GM12891 (cell line): ENCODE data around the gene RBBP8NL.

Experiments
- DNase-seq: peaks from one replicate; pipeline ENCODE4 v3.0.0; 2011; ENCODE audit warnings: low spot score; ENCODE audit not compliant: insufficient read length
- FAIRE-seq: peaks from 2 replicates; lab custom pipeline; 2011; peaks lifted over from hg19 to GRCh38; lab: Jason Lieb, UNC
- PAX5 ChIP-seq: IDR thresholded peaks from 2 replicates; pipeline ENCODE4 v1.6.1; 2011; ENCODE audit warnings: low read length, moderate library complexity, mild to moderate bottlenecking; ENCODE audit not compliant: insufficient read depth, severe bottlenecking
- POLR2A ChIP-seq: IDR thresholded peaks from 2 replicates; pipeline ENCODE4 v1.6.1; 2011; ENCODE audit warnings: low read depth, low read length, control low read depth
- POLR2AphosphoS5 ChIP-seq: IDR thresholded peaks from 2 replicates; pipeline ENCODE4 v1.6.1; 2011; ENCODE audit warnings: low read depth, low read length, control low read depth
- POU2F2 ChIP-seq: IDR thresholded peaks from 2 replicates; pipeline ENCODE4 v1.6.1; 2011; ENCODE audit warnings: low read depth, mild to moderate bottlenecking, control low read depth, low read length, moderate library complexity
- SPI1 ChIP-seq: IDR thresholded peaks from 2 replicates; pipeline ENCODE4 v1.6.1; 2011; ENCODE audit warnings: low read depth, low read length, control low read depth
- TAF1 ChIP-seq: IDR thresholded peaks from 2 replicates; pipeline ENCODE4 v1.6.1; 2011; ENCODE audit warnings: low read depth, low read length, control low read depth

Gene RBBP8NL

DNA sequence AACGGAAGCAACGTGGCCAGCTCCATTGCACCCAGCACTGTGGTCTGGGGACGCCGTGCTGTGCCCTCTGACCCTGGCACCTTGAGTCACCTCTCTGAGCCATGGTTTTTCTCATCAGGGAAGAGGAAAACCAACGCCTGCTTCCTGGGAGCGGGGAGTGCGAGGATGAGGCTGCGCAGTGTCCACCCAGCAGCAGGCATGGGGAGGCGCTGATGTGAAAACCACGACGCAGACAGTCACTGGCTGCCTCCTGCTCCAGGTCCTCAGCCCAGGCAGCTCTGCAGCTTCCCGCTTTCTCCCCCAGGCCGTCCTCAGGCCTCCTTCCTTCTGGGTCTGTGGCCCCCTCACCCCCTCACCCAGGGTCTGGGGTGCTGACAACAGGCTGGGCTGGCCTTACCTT is 34.5 kb upstream of the RBBP8NL start:
- FAIRE-seq (no peak), DNase-seq (no peak)
- TF ChIP-seq TAF1, result no peak
- no peak for TF ChIP-seq POLR2AphosphoS5
- TF ChIP-seq PAX5, result no peak
- no peak for TF ChIP-seq POLR2A

DNA sequence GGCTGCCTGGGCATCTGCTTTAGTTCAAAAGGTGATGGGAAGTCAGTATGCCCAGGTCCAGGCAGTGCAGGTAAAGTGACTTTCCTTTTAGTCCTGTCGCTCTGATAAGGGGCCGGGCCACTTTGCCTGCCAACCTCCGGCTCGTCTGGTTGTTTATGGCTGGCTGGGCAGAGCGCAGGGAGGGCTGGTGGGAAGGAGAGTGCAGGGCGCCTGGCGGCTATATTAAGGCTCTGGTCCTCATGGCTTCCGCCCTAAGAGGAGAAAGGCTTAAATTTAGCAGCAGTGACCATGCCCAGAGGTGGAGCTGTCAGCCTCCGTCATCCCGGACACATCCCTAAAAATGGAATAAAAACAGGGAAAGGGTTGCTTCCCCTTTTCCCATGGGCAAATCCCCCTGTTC is 33.8 kb upstream of the RBBP8NL start:
- DNase-seq (no peak), FAIRE-seq (no peak)
- TF ChIP-seq TAF1 (no peak), POU2F2 (no peak)

DNA sequence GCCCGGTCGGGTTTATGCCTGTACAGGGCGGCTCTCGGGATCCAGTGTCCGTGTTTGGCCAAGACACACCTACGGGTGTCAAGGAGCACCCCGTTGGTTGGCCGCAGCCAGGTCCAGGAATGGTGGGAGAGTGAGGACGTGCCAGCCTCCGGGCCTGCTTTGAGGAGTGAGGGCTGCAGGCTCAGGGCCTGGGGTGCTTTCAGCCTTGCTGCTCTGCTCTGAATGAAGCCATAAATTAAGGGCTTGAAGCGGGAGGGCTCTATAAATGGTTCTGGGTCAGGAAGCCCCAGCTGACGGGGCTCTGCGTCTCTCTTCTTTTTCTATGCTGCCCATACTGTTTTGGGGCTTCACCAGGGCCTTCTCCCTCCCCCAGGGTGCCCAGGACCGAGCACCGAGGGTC is 33.3 kb upstream of the RBBP8NL start:
- no peak for FAIRE-seq
- no peak for TF ChIP-seq SPI1
- TF ChIP-seq POLR2AphosphoS5, result no peak
- TF ChIP-seq POLR2A, result no peak
- TF ChIP-seq TAF1, result no peak
- TF ChIP-seq POU2F2, result no peak
- no peak for TF ChIP-seq PAX5
- no peak for DNase-seq

DNA sequence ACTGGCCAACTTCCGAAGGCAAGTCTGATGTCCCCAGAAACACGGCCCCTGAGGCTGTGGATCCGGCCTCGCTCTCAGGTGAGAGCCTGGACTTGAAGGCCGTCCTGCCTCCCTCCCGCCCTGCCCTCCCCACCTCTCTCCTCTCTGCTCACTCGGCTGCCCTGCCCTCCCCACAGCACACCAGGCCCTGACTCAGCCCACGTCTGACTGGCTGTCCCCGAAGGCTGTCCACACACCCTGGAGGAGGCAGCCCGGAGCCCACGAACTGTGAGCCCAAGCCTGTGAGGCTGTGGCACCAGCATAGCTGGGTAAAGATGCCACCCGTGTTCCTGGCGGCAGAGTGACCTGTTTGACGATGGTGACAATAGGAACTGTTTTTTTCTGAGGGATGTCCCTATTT is 32.1 kb upstream of the RBBP8NL start:
- no peak for TF ChIP-seq POU2F2
- TF ChIP-seq TAF1, result no peak
- no peak for TF ChIP-seq PAX5
- TF ChIP-seq POLR2A, result no peak
- no peak for TF ChIP-seq SPI1
- no peak for TF ChIP-seq POLR2AphosphoS5
- no peak for FAIRE-seq
- DNase-seq, result no peak

DNA sequence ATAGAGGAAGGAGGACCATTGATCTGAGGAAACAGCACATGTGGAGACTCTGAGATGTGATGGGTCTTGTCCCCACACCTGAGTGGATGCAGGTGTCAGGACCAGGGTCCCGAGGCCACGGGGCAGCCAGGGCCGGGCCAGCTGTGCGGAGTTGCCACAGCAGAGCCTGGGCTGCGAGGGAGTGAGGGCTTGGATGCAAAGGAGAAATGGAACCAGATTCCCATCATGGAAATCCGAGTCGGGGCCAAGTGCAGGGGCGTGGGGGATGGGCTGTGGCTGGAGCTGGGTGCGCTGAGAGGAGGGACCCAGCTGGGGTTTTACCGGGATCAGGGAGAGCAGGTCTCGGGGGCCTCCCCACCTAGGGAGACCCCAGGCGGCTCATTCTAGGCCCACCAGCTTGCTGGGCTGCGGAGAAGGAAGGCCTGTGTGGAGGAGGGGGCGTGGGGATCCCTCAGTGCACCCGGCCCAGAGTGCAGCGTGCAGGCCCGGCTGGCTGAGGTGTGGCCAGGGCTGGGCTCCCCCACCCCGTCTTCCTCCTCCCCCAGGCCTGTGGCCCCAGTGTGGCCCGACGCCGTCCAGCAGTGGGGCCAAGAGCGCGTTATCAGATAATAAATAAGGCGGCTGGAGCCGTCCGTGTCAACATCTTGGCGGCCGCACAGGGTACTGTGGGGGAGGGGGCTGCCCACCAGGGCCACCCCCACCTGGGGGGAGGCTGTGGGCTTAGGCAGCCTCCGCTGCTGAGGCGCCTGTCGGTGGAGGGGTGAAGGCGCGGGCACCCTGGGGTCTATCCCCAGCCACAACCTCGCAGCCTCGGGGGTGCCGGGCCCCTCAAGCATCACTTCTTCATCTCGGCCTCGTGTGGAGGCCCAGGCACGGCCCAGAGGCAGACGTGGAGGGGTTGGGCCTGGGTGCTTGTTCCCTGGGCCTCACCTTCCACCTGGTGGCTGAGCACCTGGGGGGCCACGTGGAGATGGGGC is 31.2 kb upstream of the RBBP8NL start:
- DNase-seq (no peak), FAIRE-seq (no peak)
- no peak for TF ChIP-seq SPI1
- TF ChIP-seq POLR2AphosphoS5, result no peak

DNA sequence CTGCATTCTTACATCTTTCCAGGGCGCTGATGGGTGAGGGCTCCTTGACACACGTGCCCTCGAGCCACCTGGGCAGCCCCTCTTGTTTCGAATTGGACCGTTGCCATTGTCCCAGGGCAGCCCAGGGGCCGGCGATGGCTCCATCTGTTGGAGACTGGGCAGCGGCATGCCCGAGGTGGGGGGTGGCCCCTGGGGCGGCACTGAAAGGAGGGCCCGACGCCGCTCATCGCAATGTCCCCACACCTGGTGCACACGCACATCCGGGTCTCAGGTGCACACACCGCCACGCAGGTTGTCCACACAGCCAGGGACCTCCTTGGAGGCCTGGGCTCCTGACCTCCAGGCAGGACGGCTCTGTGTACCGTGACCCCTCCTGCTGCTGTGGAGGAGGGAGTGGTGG is 30.5 kb upstream of the RBBP8NL start:
- DNase-seq (no peak), FAIRE-seq (no peak)
- TF ChIP-seq POLR2A, result no peak
- TF ChIP-seq PAX5, result no peak
- TF ChIP-seq POLR2AphosphoS5, result no peak
- TF ChIP-seq POU2F2, result no peak
- TF ChIP-seq TAF1, result no peak
- no peak for TF ChIP-seq SPI1

DNA sequence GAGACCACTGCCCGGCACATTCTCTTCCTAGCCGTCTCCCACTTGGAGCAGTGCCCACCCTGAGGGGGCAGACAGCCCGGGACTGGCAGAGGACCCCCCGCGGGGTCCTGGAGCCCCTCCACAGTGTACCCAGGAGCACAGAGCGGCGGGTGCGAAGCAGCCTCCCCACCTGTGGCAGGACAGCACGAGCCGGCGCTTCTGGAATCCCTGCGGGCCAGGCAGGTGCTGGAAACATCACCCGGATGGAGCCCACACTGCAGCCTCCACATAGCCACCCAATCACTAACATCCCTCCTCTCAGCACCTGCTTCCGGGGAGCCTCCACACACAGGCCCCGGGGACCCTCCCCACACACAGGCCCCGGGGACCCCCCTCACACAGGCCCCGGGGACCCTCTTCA is 29.8 kb upstream of the RBBP8NL start:
- no peak for DNase-seq
- no peak for FAIRE-seq
- TF ChIP-seq PAX5, result no peak
- no peak for TF ChIP-seq POU2F2
- TF ChIP-seq POLR2A, result no peak
- TF ChIP-seq POLR2AphosphoS5, result no peak
- TF ChIP-seq SPI1, result no peak
- TF ChIP-seq TAF1, result no peak

DNA sequence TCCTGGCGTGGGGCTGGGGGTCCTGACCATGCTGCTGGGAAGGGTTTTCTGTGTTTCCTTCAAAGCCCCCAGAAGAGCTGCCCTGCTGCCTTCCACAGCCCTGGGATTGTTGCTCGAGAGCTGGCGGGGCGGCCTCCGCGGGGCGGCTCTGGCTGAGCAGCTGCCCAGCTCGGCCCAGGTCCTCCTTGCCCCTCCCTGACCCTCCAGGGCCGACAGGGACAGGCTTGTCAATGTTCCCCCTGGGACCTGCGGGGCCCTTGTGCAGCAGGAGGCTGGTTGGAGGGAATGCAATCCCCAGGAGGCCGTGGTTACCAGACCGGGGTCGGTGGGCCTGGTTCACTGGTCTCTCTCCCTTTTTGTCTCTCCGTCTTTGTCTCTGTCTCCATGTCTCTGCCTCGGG is 28.6 kb upstream of the RBBP8NL start:
- TF ChIP-seq TAF1 (no peak), POLR2A (no peak), POU2F2 (no peak), POLR2AphosphoS5 (no peak), PAX5 (no peak), SPI1 (no peak)
- DNase-seq, result no peak
- FAIRE-seq, result no peak

DNA sequence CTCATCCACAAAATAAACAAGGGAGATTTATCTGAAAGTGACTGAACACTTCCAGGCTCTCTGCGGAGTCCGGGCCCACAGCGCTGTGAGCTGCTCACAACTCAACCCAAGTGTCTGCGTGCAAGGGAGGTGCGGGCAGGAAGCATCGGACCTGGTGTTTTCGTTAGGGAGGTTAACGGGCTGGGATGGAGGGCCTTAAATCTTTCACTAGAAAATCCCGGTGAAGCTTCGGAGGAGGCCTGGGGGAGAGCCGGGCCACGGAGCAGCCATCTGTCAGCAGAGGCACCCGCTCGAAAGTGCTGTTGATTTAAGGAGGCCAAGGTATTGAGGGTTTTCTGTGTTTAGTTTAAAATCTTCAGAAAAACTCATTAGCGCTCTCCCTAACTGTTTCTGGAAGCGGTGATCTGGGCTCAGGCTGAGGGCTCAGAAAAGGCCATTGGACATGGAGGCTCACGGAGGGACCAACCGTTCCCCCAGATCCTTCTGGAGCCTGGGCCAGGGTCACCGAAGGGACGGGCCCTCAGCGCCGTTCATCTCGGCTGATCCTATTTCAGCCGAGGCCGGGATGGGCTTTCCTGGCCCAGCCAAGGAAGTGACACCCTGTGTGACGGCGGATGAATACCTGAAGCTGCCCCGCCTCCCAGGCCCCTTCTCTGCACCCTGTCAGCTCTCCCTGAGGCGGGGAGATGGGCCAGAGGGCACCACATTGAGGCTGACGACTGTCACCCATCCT is 27.7 kb upstream of the RBBP8NL start:
- TF ChIP-seq POU2F2 (no peak), POLR2AphosphoS5 (no peak), POLR2A (no peak), SPI1 (no peak), TAF1 (no peak), PAX5 (no peak)
- DNase-seq (no peak), FAIRE-seq (no peak)
